Left cardiac atrium (tissue), 4 donors: ENCODE data around the gene JOSD1. TPM values are rescaled to one million over a fixed set of nuclear protein-coding genes. Genes with fewer than 3 reads are reported as not detected.

ENCODE experiments used
- ATAC-seq, 2 donors: fragments of 200-7000 bp; cut with Tn5 transposase; one replicate each; pipeline ENCODE4 v1.9.1; 2020; ENCODE audit warnings: mild to moderate bottlenecking in 2 of 2, moderate library complexity in 2 of 2
- DNase-seq: peaks from one replicate; pipeline ENCODE4 v3.0.0-alpha.2; 2020
- intact Hi-C, 2 donors: fragments of 100-400 bp; cut with DNase I; formaldehyde crosslinking; loops; one replicate each; pipeline versions ENCODE4 v1.14.1 to v1.15.1; 2022 to 2023
- total RNA-seq, 2 donors: library from RNA; stranded (reverse); fragmentation: NEBNext Ultra II Directional; extraction: Animal tissue kit (Norgen Biotek cat#: 25700); gene quantifications; one replicate each; pipeline ENCODE4 v1.2.1, GENCODE V29; 2021
- donor health status: DM: no; HTN: yes; CAD: no.
- donor health status: DM: no; HTN: yes; CAD: no; lungs with severe emphysema.
- donor health status: DM: yes; HTN: yes; CAD: no.
- donor health status: Dilated cardiomyopathy.

The JOSD1 gene
- total RNA-seq, 2 donors from 2014 or later, result 22.7 to 33.2 TPM

DNA sequence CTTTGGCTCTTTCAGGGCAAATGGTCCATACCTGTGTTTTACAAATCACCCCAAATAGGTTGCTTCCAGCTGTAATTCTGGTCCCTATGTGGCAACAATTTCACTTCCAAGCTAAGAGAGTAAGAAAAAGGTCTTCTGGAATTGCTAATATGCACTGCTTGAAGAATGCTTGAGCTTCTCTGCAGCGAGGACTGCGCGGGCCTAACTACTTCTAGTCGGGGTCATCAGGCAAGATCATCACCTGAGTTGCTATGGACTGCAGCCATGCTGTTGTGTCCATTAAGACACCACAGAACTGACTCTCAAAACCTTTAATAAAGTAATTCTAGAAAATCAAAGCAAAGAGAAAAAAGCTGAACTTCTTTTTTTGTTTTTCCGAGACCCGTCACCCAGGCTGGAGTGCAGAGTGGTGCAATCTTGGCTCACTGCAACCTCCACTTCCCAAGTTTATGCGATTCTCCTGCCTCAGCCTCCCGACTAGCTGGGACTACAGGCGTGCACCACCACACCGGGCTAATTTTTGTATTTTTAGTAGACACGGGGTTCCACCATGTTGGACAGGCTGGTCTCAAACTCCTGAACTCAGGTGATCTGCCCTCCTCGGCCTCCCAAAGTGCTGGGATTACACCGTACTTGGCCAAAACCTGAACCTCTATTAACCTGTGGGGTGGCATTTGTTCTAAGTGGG is 2.2 kb downstream of the JOSD1 start:
- DNase-seq, result no peak
- intact Hi-C loops, result no loop called here
- no peak for ATAC-seq

DNA sequence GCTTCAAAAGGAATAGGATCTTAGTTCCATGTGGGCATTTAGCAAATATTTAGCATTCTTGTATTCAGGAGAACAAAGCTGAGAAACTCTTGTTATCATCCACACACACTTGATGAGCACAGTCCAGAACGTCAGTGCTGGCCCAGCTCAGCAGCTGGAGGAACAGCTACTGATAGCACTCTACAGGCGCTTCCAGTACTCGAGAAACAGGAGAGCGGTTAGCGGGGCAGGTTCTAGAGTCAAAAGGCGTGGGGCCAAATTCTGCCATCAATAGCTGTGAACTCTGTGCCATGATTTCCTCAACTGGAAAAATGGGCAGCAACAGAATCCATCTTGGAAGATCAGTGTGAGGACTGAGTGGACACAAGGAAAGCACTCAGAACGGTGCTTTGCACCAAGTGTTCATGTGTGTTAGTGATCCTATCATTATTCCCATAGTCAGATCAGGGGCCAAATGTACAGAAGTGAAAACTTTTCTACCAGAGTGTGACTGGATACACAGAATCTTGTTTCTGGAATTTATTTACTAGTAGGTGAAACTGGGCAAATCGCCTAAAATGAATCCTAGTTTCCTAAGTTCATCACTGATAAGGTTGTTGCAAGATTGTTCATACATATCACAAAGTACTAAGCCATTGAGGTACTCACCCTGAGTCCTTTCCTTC is 3.2 kb downstream of the JOSD1 start:
- DNase-seq, result peak; percentile 61
- ATAC-seq, result peak in 1 of 2 donors; percentile 4
- intact Hi-C loops, result no loop called here

DNA sequence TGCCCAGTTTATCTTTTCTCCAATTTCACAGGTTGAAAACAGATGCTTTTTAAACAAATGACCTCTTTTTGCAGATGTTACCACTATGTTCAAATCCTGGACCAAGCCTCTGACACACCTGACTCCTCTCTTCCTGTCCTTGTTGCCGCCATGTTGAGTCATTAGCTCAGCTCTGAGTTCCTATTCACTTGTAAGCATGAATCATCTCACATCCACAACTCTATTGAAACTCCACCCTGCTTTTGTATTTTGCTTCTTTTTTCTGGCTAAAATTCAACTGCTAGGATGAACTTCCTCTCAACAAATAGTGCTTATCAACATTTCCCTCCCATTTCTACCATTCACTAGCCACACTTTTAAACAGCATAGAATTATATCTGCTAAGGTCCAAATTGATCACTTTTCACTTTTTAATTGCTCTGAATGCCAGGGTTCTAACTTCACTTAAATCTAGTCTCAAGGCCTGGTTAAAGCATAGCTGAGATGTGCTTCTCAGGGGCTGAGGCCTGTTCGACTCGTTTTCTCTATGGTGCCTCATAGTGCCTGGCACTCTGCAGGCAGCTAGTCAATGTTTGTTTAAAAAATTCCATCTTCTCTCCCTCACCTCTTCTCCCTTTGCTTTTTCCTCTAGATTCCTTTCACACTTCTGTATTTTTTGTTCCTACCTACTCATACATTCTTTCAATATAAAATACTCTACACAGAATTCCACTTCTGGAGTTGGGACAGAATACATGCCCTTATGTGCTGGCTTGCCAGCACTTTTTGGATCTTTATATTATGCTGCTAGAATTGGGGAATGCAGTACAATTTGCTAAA is 3.9 kb downstream of the JOSD1 start:
- intact Hi-C loops, result no loop called here
- DNase-seq, result no peak
- peak in 1 of 2 donors; percentile 36 for ATAC-seq

DNA sequence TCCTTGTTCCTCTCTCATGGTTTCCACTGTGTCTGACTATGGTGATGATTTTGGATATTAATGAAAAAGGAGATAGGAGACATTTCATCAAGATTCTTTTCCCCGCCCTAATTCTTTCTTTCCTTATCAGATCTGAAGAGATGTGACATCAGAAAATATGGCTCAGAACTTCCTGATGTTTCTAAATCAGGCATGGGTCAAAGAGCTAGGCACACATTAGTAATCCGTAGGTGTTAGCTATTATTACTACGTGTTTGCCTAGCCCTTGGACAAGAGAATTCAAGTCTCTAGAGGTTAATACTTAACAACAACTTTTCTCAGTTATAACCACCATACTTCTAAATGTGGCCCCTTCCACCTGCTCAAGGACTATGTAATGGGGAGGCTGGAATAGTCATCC is 5.8 kb downstream of the JOSD1 start:
- intact Hi-C loops, result no loop called here
- DNase-seq (no peak), ATAC-seq (no peak)

DNA sequence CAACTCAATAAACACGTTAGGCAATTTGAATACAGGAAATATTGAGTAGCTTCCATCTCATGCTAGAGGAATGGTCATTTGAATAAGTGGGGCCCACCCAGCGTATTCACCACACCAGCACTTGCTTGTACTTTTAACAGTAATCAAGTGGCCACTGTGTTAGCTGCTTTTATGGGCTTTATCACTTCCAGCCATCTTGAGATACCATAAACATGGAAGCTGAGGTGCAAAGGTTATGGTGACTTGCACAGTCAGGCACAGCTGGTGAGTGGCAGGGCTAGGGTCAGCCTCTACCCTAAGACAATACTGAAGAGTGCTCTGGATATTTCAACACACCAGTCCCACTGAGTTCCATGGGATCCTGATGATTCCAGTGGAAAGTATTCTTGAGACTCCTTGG is 6.7 kb downstream of the JOSD1 start:
- intact Hi-C loops, result no loop called here
- ATAC-seq (no peak), DNase-seq (no peak)

DNA sequence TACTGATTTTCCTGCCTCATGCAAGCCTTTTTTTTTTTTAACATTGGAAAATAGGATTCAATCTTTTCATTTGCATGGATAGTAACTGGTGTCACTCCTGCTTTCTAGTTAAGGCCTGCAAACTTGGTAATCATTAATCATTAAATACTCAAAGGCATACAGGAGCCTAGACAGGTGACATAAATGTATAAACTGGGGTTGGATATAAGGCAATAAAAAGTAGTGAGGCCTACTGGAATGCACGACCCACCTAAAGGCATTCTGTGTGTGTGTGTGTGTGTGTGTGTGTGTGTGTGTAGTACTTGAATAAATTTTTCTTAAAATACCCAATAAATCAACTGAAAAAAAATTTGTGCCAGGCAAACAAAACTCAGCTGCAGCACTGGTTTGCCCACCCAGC is 11.1 kb downstream of the JOSD1 start:
- no peak for DNase-seq
- no peak for ATAC-seq
- intact Hi-C loops, result no loop called here

DNA sequence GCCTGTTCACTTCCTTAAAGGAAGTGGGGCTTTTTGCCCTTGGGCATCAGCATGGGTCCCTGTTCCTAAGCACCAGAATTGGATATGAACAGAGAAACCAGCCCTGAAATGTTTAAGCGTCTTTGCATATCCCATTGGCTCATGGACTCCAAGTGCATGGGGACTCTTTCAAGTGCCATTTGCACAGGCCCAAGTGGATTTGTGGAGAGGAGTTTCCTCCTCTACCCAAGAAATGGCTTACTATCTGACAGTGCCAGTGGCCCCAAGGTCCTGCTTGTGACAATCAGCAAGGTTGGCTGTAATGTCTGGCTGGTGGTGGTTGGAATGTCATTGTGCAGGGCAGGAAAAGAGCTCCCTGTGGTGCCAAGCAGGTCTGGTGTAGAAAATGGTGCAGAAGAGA is 15.0 kb downstream of the JOSD1 start:
- ATAC-seq (no peak), DNase-seq (no peak)
- intact Hi-C loops, result no loop called here

DNA sequence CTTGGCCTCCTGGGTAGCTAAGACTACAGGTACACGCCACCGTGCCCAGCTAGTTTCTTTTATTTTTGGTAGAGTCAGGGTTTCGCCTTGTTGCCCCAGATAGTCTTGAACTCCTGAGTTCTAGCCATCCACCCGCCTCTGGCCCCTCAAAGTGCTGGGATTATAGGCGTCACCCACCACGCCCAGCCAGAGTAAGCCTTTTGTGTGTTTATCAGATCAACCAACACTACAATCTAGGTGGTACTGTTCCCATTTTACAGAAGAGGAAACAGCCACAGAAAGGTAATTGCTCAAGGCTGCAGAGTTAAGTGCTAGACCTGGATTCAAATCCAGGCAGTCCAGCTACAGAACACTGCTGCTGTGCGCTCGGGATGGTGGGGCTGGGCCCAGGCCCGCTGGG is 15.8 kb downstream of the JOSD1 start:
- intact Hi-C loops, result no loop called here
- DNase-seq (no peak), ATAC-seq (no peak)

DNA sequence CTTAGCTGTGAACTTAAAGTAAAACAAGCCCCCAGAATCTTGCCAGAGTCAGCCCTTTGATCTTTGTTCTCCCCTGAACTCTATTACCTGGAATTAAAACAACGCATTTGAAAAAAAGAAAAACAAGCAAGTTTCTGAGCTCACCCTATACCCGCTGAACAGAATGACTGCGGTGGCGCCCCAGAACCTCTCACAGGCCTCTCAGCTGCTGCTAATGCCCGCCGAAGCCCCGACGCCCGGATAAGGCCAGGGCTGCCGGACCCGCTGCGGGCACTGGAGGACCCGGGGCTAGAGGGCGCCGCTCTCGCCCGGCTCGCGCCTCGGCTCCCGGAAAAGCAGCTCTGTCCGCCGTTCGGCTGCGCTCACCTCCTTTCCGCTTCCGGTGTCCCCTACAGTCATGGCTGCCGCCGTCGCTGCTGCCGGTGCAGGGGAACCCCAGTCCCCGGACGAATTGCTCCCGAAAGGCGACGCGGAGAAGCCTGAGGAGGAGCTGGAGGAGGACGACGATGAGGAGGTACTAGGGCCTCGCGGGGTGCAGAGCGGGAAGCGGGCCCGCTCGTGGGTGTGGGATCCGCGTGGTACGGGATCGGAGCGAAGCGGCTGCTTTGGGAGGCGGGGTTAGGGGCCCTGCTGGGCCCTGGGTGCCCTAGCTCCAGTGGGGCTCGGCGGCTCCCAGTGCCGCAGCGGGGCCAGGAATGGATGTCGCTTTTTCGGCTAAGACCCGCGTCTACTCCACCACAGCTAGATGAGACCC is 19.0 kb downstream of the JOSD1 start, which contains the start of gene TOMM22:
TOMM22 (plus strand) TSS at position 376 of the 754 bp plus-strand sequence; CDS start at position 398, 22 bp downstream.
- DNase-seq (peak; percentile 92), ATAC-seq (peak; percentile 99 to 100)
- intact Hi-C loops, result no loop called here

DNA sequence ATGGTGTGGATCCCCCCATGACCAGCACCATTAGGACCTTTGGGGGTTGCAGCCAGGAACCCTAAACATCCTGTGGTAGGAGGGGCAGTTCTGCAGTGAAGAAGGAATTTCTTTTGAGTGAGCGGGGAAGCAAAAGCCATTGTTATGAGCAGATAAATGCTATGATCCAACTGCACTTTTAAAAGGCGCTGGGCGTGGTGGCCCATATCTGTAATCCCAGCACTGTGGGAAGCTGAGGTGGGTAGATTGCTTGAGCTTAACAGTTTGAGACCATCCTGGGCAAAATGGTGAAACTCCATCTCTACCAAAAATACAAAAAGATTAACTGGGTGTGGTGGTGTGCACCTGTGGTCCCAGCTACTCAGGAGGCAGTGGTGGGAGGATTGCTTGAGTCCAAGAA is 24.9 kb downstream of the JOSD1 start:
- no peak for ATAC-seq
- intact Hi-C loops, result no loop called here
- DNase-seq, result no peak

DNA sequence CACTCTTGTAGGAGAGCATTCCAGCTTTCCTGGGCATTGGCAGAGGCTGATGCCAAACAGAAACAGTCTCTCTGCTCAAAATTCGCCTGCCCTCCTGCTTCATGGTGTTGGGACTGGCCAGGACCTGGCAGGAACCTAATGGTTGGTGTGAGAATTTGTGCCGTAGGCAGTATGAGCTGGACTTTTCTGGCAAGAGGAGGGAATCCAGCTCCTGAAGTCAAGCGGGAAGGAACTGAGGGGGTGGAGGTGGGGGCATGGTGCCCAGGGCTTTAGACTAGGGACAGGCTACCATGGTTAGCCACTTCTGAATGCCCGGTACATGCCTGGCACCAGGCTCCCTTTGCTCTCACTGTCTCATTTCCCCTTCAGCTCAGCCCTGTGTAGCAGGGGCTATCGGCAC is 25.9 kb downstream of the JOSD1 start:
- DNase-seq, result no peak
- no peak for ATAC-seq
- intact Hi-C loops, result no loop called here

DNA sequence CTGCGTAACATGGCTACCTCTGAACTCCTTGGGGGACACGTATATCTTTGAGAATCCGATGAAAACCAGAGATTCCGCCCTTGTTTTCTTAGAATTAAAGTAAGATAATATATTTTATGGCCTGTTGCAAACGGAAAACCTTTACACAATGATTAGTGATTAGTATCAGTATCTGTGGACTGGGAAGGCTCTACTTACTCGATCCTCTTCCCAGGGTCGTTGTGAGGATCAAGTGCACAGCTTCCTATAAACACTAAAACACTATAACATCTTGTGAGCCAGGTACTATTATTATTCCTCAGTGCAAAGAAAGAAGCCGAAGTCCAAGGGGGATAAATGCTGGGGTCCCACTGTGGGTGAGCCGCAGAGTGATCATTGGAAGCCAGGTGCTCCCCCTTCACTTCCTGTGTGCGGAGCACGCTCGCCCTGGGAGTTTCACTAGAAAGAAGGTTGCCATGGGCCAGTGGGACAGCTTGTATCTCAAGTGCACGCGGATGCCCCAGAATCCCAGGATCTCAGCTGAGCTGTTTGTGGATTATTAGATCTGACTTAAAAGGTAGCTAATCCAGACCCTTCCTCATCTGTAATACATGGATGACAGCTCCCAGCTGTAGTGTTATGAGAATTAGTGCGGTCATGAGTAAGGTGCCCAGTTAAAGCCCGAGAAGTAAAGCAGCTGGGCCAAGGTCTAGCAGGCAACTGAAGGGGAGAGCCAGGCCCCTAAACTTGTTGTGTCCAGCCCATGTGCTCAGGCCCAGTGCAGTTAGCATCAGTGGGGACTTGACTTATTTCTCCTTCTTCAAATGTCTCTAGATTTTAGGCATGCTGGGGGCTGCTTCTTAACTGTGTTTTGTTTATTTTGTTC is 43.5 kb downstream of the JOSD1 start:
- peak in 1 of 2 donors; percentile 5 for ATAC-seq
- intact Hi-C loops, result no loop called here
- no peak for DNase-seq

DNA sequence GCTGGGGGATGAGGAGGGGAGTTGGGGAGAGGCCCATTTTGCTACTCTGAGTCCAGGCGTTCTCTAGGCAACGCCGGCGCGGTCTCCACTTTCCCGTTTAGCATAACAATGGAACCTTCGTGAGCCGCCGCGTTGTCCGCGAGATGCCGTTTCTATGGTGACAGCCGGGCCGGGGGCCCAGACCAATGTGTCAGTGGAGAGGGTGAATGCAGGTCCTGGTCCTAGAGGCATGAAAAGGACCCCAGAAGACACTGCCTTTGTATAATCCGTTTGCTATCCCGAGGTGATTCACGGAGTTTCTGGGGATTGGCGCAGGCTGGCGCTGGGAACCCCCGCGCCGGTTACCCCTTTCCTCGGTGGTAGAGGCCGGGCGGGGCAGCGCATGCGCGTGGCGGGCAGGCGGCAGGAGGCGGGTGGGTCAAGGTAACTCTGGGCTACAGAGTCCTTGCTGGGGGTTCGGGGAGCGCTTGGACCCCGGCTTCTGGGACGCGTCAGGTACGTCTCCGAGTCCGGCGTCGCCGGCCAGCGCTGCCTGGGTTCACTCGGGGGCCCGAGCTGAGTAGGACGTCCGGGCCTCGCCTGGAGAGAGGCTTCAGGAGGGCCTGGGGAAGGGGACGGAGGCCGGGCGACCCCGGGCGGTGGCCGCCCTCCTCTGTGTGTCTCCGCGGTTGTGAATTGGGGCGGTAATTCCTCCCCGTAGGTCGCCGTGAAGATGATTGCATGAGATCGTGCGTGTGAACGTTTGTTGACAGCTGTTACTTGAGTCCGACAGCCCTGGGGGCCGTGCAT is 44.3 kb downstream of the JOSD1 start, which contains the start of the genes CBY1 and FAM227A:
CBY1 (plus strand) TSS at position 383 of the 789 bp plus-strand sequence. CDS start 11,417 bp downstream, outside the sequence.
FAM227A (minus strand) TSS at position 137 of the 789 bp plus-strand sequence. CDS start 6,224 bp downstream, outside the sequence.
- peak; percentile 96 to 98 for ATAC-seq
- intact Hi-C loops, result no loop called here

DNA sequence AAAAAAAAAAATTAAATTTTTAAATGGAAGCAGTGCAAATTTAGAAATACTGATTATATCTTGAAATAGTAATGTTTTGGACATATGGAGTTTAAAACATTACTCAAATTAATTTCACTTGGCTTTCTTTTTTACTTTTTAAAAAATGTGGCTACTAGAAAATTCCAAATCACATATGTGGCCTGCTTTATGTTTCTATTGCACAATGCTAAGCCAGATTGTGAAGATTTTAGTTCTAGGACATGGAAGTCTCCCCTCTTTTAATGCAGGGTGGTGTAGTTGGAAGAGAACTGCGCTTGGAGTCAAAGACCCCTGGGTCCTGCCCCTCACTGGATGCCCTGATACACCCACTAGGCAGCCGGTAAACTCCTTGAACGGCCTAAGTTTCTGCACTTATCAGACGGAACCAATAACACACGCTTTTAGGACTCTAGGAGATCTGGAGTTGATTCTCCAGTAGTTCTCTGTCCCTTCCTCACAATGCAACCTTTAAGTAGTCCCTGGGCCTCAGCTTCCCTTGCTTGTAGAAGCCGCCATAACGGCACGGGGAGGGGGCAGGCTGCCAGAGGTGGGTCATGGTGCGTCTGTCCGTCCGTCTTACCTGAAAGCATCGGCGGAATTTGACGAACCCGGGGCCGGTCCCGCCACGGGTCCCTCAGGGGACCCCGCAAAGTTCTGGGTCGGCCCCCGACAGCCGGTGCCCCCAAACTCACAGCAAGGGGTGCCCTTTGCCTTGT is 45.1 kb downstream of the JOSD1 start:
- ATAC-seq (peak in 1 of 2 donors; percentile 4), DNase-seq (no peak)
- intact Hi-C loops, result no loop called here

More for the DNA sequence above, 44.3 kb downstream of the JOSD1 start, which contains the start of the genes CBY1 and FAM227A:
- DNase-seq, result peak; percentile 93

DNA sequence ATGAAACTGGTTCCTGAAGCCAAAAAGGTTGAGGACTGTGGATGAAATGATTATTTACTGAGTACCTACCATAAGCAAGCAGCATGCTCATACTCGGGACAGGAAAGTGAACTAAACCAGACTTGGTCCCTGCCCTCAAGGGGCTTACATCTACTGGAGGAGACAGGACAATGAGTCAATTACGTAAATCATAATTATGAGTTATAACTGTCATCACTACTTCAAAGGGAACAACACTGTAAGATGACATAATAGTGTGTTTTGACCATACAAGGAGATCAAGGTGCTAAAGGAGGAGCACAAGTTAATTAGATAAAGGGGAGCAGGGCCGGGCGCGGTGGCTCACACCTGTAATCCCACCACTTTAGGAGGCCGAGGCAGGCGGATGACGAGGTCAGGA is 47.0 kb downstream of the JOSD1 start:
- intact Hi-C loops, result no loop called here
- DNase-seq (no peak), ATAC-seq (no peak)

DNA sequence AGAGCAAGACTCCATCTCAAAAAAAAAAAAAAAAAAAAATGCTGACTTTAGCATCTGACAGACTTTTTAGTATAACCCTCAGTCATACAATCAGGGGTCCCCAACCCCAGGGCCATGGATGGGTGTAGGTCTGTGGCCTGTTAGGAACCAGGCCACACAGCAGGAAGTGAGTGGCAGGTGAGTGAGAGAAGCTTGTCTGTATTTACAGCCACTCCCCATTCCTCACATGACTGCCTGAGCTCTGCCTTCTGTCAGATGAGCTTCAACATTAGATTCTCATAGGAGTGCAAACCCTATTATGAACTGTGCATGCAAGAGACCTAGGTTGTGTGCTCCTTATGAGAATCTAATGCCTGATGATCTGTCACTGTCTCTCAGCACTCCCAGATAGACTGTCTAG is 47.9 kb downstream of the JOSD1 start:
- intact Hi-C loops, result no loop called here
- DNase-seq, result no peak
- no peak for ATAC-seq
